Measurements from ENCODE around the gene ABTB2.
"Not testable (repeated sequence)": the region's sequence is repeated elsewhere in the genome, so short reads cannot be mapped to it uniquely, and the experiment has no call there.

ABTB2 gene

DNA sequence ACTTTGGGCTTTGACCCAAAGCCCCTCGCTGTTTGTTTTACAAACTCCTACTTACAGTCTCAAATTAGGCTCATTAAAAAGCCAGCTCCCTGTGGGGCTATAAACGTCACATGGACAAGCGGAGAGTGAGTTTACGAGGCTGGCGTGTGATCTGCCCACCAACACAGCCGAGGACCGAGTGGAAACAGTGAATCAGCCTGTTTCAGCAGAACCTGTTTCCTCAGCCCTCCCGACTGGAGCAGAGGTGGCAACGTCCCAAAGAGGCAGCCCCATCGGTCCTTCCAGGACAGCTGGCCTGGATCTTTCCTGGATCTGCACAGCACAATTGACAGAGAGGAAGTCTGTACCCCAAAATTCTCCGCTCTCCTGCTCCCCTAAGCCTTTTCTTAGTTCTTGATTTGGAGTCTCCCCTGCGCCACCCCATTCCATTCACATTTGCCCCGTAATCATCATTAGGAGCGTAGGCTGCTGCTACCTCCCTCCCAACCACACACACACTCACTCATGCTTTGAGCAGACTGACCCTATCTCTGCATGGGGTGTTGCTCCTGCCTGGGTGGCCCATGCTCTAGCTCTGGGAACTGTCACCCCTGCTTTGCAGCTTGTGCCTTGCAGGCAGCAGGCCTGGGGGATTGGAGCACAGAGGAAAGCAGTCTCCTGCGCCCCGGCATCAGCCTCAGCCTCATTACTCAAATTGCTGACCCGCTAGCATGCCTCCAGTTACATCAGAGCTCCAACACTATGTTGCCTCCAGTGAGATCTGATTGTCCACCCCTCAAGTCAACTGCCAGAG is 134.6 kb downstream of the ABTB2 start:
- CTCF ChIA-PET: no interaction called here
- peaks cover 23% of the 10 kb centered on the region for H3K27me3 Mint-ChIP-seq
- H3K36me3 Mint-ChIP-seq: no peaks in the 10 kb centered on the region
- H3K4me3 Mint-ChIP-seq: no peak overlapping the region
- H3K4me1 Mint-ChIP-seq: no peaks in the 10 kb centered on the region
- H3K9me3 Mint-ChIP-seq: no peaks in the 10 kb centered on the region
- no peak overlapping the region for H3K27ac Mint-ChIP-seq
- no peak for DNase-seq

- no peaks in the 10 kb centered on the region for H3K36me3 Mint-ChIP-seq
Observed at GRCh38 chr11:34222030-34222429, 135.8 kb downstream of the ABTB2 start.

DNA sequence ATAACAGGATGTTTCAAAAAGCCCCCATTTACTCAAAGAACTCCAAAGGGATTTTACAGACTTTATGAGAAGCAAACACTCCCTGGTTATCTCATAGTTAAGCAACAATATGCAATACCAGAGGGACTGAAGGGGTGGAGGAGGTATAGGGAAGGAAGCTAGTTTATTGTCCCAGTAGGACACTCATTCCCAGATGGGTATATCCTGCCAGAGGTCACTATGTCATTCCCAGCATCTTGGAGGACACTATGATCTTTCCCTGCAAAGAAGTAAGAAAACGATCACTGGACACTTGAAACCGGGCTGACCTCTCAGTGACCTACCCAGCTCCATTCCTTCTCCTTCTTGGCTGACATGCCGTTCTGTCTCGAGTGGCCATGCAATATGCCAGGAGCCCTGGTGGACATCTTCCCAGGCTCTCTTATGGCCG is 137.9 kb downstream of the ABTB2 start:
- Mint-ChIP-seq H3K27ac (no peak overlapping the region), H3K4me3 (no peak overlapping the region), H3K36me3 (no peaks in the 10 kb centered on the region), H3K27me3 (peaks cover 26% of the 10 kb centered on the region), H3K4me1 (no peaks in the 10 kb centered on the region), H3K9me3 (no peaks in the 10 kb centered on the region)
- DNase-seq: no peak
- CTCF ChIA-PET: interaction anchor here (0.6 kb wide), 1 partner anchor 29 kb away, joined by 3 read pairs; no protein-coding TSS in a partner anchor

More at GRCh38 chr11:34222030-34222429, 135.8 kb downstream of the ABTB2 start:
- H3K27ac Mint-ChIP-seq: no peak overlapping the region
- no peak for DNase-seq
- CTCF ChIA-PET: no interaction called here
- no peak overlapping the region for H3K4me3 Mint-ChIP-seq
- no peaks in the 10 kb centered on the region for H3K4me1 Mint-ChIP-seq
- peaks cover 22% of the 10 kb centered on the region for H3K27me3 Mint-ChIP-seq
- no peaks in the 10 kb centered on the region for H3K9me3 Mint-ChIP-seq

GRCh38 chr11:34219279-34219678 is 138.5 kb downstream of the ABTB2 start:
- Mint-ChIP-seq H3K9me3 (no peaks in the 10 kb centered on the region), H3K4me1 (no peaks in the 10 kb centered on the region), H3K27me3 (peaks cover 26% of the 10 kb centered on the region), H3K4me3 (no peak overlapping the region), H3K36me3 (no peaks in the 10 kb centered on the region), H3K27ac (no peak overlapping the region)
- no peak for DNase-seq
- CTCF ChIA-PET: no interaction called here

- H3K4me1 Mint-ChIP-seq, H3K4me3 Mint-ChIP-seq, H3K27ac Mint-ChIP-seq, CTCF ChIA-PET, H3K36me3 Mint-ChIP-seq, H3K9me3 Mint-ChIP-seq, DNase-seq: not testable (repeated sequence)
- peaks cover 23% of the 10 kb centered on the region for H3K27me3 Mint-ChIP-seq
Observed at GRCh38 chr11:34218756-34219155, 139.1 kb downstream of the ABTB2 start.

DNA sequence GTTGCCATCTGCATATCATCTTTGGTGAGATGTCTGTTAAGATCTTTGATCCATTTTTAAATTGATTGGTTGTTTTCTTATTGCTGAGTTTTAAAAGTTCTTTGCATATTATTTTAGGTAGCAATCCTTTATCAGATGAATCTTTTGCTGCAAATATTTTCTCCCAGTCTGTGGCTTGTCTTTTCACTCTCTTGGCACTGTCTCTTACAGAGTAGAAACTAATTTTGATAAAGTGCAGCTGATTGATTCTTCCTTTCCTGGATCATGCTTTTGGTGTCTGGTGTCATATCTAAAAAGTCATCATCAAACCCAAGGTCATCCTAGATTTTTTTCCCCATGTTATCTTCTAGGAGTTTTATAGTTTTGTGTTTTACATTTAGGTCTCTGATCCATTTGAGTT is 139.7 kb downstream of the ABTB2 start:
- CTCF ChIA-PET: no interaction called here
- Mint-ChIP-seq H3K9me3 (no peaks in the 10 kb centered on the region), H3K27me3 (peaks cover 16% of the 10 kb centered on the region), H3K27ac (no peak overlapping the region), H3K36me3 (no peaks in the 10 kb centered on the region), H3K4me1 (no peaks in the 10 kb centered on the region), H3K4me3 (no peak overlapping the region)
- DNase-seq: no peak

DNA sequence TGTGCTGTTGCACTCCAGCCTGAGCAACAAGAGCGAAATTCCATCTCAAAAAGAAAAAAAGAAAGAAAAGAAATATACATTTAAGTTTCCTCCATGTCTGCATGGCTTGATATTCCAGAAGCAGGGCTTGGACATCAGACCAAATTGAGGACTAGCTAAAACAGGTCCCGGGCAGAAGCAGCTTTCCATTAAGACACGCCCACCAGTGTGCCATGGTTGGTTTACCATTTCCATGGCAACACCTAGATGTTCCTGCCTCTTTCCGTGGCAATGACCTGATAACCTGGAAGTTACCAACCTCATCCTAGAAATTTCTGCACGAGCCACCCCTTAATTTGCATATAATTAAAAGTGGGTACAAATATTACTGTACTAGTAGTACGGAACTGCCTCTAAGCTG is 141.1 kb downstream of the ABTB2 start:
- Mint-ChIP-seq H3K4me3 (no peak overlapping the region), H3K36me3 (no peaks in the 10 kb centered on the region), H3K27ac (no peak overlapping the region), H3K4me1 (no peaks in the 10 kb centered on the region), H3K9me3 (no peaks in the 10 kb centered on the region), H3K27me3 (peaks cover 20% of the 10 kb centered on the region)
- CTCF ChIA-PET: no interaction called here
- no peak for DNase-seq

DNA sequence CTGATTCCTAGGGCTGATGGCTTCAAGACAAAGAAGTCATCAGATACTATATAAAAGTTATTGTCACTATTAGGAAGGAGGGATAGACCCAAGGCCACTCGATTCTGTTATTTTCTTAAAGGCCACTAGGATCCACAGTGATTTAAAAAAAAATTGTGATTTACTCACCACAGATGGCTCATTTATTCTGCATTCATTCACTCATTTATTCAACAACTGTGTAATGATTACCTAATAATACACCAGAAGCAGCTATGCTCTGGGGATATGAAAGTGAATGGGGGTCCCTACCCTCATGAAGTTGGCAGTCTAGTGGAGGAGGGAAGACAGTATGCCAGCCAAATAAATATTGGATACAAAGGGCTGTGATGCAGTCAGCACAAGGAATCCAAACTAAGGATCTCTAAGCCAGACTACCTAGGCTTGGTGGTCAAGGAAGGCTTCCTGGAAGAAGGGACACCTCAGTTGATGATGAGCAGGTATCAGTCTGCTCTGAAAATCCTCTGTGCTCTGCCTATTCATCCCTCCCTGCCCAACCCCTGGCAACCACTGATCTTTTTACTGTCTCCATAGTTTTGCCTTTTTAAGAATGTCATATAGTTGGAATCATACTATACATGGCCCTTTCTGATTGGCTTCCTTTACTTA is 141.9 kb downstream of the ABTB2 start:
- no peak overlapping the region for H3K27ac Mint-ChIP-seq
- no peaks in the 10 kb centered on the region for H3K4me1 Mint-ChIP-seq
- no peak for DNase-seq
- peaks cover 20% of the 10 kb centered on the region for H3K27me3 Mint-ChIP-seq
- CTCF ChIA-PET: interaction anchor here (1.3 kb wide), 1 partner anchor 10 kb away, joined by 4 read pairs; no protein-coding TSS in a partner anchor
- H3K4me3 Mint-ChIP-seq: no peak overlapping the region
- no peaks in the 10 kb centered on the region for H3K9me3 Mint-ChIP-seq
- no peaks in the 10 kb centered on the region for H3K36me3 Mint-ChIP-seq

GRCh38 chr11:34214961-34215805 is 142.6 kb downstream of the ABTB2 start:
- Mint-ChIP-seq H3K4me1 (no peaks in the 10 kb centered on the region), H3K4me3 (no peak overlapping the region), H3K36me3 (no peaks in the 10 kb centered on the region), H3K27ac (no peak overlapping the region), H3K27me3 (peaks cover 18% of the 10 kb centered on the region), H3K9me3 (no peaks in the 10 kb centered on the region)
- DNase-seq: peak; percentile 28
- CTCF ChIA-PET: interaction anchor here (1.3 kb wide), 1 partner anchor 11 kb away, joined by 4 read pairs; no protein-coding TSS in a partner anchor

GRCh38 chr11:34213366-34213765 is 144.4 kb downstream of the ABTB2 start:
- H3K27ac Mint-ChIP-seq: no peak overlapping the region

GRCh38 chr11:34212566-34212965 is 145.2 kb downstream of the ABTB2 start:
- Mint-ChIP-seq H3K27me3 (peaks cover 25% of the 10 kb centered on the region), H3K9me3 (no peaks in the 10 kb centered on the region), H3K36me3 (no peaks in the 10 kb centered on the region), H3K4me3 (no peak overlapping the region), H3K4me1 (no peaks in the 10 kb centered on the region), H3K27ac (no peak overlapping the region)
- no peak for DNase-seq
- CTCF ChIA-PET: no interaction called here

More at GRCh38 chr11:34213366-34213765, 144.4 kb downstream of the ABTB2 start:
- Mint-ChIP-seq H3K27me3 (peaks cover 25% of the 10 kb centered on the region), H3K9me3 (no peaks in the 10 kb centered on the region), H3K4me1 (no peaks in the 10 kb centered on the region), H3K36me3 (no peaks in the 10 kb centered on the region), H3K4me3 (no peak overlapping the region)
- CTCF ChIA-PET: no interaction called here
- DNase-seq: no peak

GRCh38 chr11:34209809-34210208 is 148.0 kb downstream of the ABTB2 start:
- DNase-seq: no peak
- Mint-ChIP-seq H3K36me3 (no peaks in the 10 kb centered on the region), H3K4me3 (no peak overlapping the region), H3K27ac (no peak overlapping the region), H3K27me3 (peaks cover 21% of the 10 kb centered on the region), H3K4me1 (no peaks in the 10 kb centered on the region), H3K9me3 (no peaks in the 10 kb centered on the region)
- CTCF ChIA-PET: interaction anchor here (2.5 kb wide), 1 partner anchor 36 kb away, joined by 6 read pairs; no protein-coding TSS in a partner anchor

GRCh38 chr11:34208266-34209135 is 149.3 kb downstream of the ABTB2 start:
- H3K27ac Mint-ChIP-seq: no peak overlapping the region
- no peak for DNase-seq
- H3K4me3 Mint-ChIP-seq: no peak overlapping the region
- H3K9me3 Mint-ChIP-seq: no peaks in the 10 kb centered on the region
- peaks cover 25% of the 10 kb centered on the region for H3K27me3 Mint-ChIP-seq
- CTCF ChIA-PET: no interaction called here
- no peaks in the 10 kb centered on the region for H3K36me3 Mint-ChIP-seq
- H3K4me1 Mint-ChIP-seq: peaks cover 6% of the 10 kb centered on the region
